GM18520 (cell line): Measurements from ENCODE around the gene PMF1.

ENCODE experiments used
- ATAC-seq: cut with Tn5 transposase; IDR thresholded peaks from one replicate; pipeline ENCODE4 v1.9.1; 2021; ENCODE audit not compliant: unreplicated experiment

The PMF1 gene

GRCh38 chr1:156233426-156234127, 20.8 kb downstream of the PMF1 start:
- no peak for ATAC-seq

- ATAC-seq, result no peak
These were observed 23.4 kb downstream of the PMF1 start for GRCh38 chr1:156236164-156236563.

DNA sequence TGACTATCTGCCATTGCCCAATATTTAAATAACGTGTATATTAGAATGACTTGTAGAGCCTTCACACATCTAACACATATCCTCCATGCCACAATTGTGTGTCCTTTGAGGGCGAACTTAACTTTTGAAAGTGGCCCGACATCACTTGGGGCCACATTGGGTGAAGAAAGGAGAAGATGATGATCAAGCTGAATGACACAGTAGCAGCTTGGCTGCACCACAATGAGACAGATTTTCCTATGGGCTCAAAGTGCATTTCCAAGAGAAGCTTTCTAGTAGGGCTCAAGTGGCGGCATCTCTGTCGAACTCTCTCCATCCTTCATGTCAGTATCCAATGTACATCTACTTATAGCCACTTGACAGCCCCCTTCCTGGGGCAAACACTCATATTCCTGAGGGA, 25.4 kb downstream of the PMF1 start:
- no peak for ATAC-seq

DNA sequence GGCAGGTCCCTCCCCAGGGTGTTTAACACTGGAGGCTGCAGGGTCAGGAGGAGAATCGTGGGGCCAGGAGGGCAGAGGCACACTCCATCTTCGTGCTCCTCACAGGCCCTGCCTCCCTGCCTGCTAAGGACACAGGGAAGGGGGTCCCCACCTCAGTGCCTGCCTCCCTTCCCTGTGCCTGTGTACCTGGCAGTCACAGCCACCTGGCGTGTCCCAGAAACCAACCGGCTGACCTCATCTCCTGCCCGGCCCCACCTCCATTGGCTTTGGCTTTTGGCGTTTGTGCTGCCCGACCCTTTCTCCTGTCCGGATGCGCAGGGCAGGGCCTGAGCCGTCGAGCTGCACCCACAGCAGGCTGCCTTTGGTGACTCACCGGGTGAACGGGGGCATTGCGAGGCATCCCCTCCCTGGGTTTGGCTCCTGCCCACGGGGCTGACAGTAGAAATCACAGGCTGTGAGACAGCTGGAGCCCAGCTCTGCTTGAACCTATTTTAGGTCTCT, 28.6 kb downstream of the PMF1 start:
- no peak for ATAC-seq

- no peak for ATAC-seq
These were observed 29.1 kb downstream of the PMF1 start, which contains the start of gene BGLAP for GRCh38 chr1:156241926-156242325. Gene BGLAP (plus strand): TSS chr1:156242184. CDS start chr1:156242232, 48 bp downstream.

DNA sequence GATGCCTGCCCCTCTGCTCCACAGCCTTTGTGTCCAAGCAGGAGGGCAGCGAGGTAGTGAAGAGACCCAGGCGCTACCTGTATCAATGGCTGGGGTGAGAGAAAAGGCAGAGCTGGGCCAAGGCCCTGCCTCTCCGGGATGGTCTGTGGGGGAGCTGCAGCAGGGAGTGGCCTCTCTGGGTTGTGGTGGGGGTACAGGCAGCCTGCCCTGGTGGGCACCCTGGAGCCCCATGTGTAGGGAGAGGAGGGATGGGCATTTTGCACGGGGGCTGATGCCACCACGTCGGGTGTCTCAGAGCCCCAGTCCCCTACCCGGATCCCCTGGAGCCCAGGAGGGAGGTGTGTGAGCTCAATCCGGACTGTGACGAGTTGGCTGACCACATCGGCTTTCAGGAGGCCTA, 29.9 kb downstream of the PMF1 start:
- ATAC-seq, result no peak

DNA sequence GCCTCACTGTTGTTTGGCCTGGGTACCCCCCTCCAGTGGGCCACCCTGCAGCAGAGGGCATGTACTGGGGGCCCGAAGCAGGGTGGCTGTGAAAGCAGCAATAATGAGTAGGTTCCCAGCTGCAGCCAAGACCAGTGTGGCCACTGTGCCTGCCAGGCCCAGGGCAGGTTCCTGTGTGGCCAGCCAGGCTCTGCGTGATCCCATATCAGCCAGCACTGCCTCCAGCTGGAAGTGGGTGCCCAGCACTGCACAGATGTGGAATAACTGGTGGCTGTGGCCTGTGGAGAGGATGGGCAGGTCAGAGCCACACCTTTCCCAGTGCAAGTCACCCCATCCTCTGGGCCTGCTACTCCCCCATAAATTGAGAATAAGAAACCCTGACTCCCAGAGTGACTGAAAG, 31.3 kb downstream of the PMF1 start:
- ATAC-seq, result no peak

GRCh38 chr1:156244712-156245111, 31.9 kb downstream of the PMF1 start:
- no peak for ATAC-seq

DNA sequence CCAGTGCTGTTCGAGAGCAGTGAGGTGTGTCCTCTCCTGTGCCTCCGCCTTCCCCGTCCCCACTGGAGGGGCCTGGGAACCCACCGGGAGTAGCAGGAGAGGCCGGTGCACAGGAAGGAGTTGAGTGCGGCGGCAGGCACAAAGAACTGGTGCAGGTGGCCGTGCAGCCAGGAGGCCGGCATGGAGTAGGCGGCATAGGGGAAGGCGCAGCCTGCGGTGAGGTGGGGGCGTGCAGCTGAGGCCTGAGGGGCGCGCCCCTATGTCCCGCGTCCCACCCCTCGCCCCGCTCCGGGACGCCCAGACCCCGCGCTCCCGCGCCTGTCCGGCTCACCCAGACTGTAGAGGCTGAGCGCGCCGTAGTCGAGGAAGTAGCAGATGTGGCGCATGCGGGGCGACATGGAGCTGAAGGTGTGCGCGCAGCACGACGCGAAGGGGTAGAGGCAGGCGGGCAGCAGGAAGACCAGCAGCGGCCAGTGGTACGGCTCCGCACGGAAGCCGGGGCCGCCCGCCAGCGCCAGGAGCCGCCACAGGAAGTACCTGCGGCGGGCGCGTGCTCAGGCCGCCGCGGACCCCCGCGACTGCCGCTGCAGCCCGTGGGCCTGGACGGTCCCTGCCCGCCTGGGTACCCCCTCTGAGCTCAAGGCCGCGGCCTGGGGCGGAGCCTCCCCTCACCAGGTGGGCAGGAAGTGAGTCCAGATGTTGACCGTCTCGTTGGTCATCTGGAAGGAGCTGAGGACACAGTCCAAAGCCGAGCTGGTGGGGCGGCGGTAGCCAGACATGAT, 32.8 kb downstream of the PMF1 start:
- ATAC-seq, result no peak

- no peak for ATAC-seq
These were observed 33.5 kb downstream of the PMF1 start for GRCh38 chr1:156246241-156246780.

- no peak for ATAC-seq
These were observed 34.1 kb downstream of the PMF1 start for GRCh38 chr1:156246781-156247459.

- no peak for ATAC-seq
These were observed 34.9 kb downstream of the PMF1 start, which contains the start of gene PAQR6 for GRCh38 chr1:156247460-156248322. Gene PAQR6 (minus strand): TSS chr1:156248056. CDS start chr1:156246731, 1,325 bp downstream.

- no peak for ATAC-seq
These were observed 35.5 kb downstream of the PMF1 start for GRCh38 chr1:156248323-156248683.

- ATAC-seq, result no peak
These were observed 36.8 kb downstream of the PMF1 start for GRCh38 chr1:156249593-156249992.

- no peak for ATAC-seq
These were observed 38.7 kb downstream of the PMF1 start for GRCh38 chr1:156251527-156251926.

- ATAC-seq, result no peak
These were observed 40.8 kb downstream of the PMF1 start for GRCh38 chr1:156253634-156254033.

DNA sequence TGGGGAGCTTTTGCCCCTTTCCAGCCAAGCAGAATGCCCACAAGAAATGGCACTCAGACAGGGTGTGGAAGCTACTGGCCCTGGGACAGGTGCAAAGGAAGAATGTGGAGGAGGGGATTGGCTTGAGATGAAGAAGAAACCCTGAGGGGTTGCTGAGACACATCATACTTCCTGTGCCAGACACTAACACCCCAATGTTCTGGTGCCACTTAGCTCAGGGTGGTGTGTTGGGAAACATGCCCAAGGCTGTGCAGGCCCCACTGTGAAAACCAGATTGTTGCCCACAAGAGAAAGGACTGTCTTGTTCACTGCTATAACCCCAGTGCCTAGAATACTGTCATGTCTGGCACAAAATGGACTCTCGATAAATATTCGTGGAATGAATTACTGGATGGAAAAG, 44.9 kb downstream of the PMF1 start:
- no peak for ATAC-seq

GRCh38 chr1:156258859-156259258, 46.1 kb downstream of the PMF1 start:
- no peak for ATAC-seq

GRCh38 chr1:156259805-156260204, 47.0 kb downstream of the PMF1 start:
- no peak for ATAC-seq

GRCh38 chr1:156260896-156261295, 48.1 kb downstream of the PMF1 start:
- no peak for ATAC-seq
